Uterus (tissue), 4 donors: ENCODE data around the gene SH3BP5. TPM values are rescaled to one million over a fixed set of nuclear protein-coding genes. Genes with fewer than 3 reads are reported as not detected.
A peak's percentile ranks its signal among the peaks of the same experiment; 100 is the strongest.

Experiments
- DNase-seq, 2 donors: peaks; one replicate each; pipeline ENCODE4 v3.0.0-alpha.2; 2019 to 2020
- H3K27ac ChIP-seq, 2 donors: fragments of 200-600 bp; sonication (generic); 1 replicate in 1 of 2; 2 replicates in 1 of 2; pipeline ENCODE4 v1.5.1; 2016 to 2018
- H3K27me3 ChIP-seq, 2 donors: fragments of 200-600 bp; sonication (generic); one replicate each; pipeline ENCODE4 v1.5.1; 2018 to 2019; ENCODE audit warnings: control low read depth in 1 of 2
- H3K36me3 ChIP-seq, 2 donors: fragments of 200-600 bp; sonication (generic); one replicate each; pipeline ENCODE4 v1.5.1; 2019; ENCODE audit warnings: control low read depth in 1 of 2
- H3K4me1 ChIP-seq, 2 donors: fragments of 200-600 bp; sonication (generic); one replicate each; pipeline ENCODE4 v1.5.1; 2018 to 2019; ENCODE audit warnings: control low read depth in 1 of 2
- H3K4me3 ChIP-seq, 2 donors: fragments of 200-600 bp; sonication (generic); 1 replicate in 1 of 2; 2 replicates in 1 of 2; pipeline ENCODE4 v1.5.1; 2018 to 2019; ENCODE audit warnings: mild to moderate bottlenecking in 1 of 2
- H3K9me3 ChIP-seq, 2 donors: fragments of 200-600 bp; sonication (generic); one replicate each; pipeline ENCODE4 v1.5.1; 2019; ENCODE audit warnings: control low read depth in 1 of 2
- CTCF ChIP-seq, 4 experiments: fragments of 200-600 bp in 2 of 4; fragments of 450-650 bp in 2 of 4; sonication (generic) in 2 of 4; IDR thresholded peaks; one replicate each; pipeline ENCODE4 v1.5.1; 2016 to 2019; ENCODE audit warnings: antibody characterized with exemption in 4 of 4, mild to moderate bottlenecking in 2 of 4, moderate library complexity in 1 of 4
- POLR2A ChIP-seq, 2 donors: fragments of 450-650 bp; IDR thresholded peaks; one replicate each; pipeline ENCODE4 v1.6.1; 2016; ENCODE audit warnings: antibody characterized with exemption in 2 of 2, mild to moderate bottlenecking in 1 of 2, moderate library complexity in 1 of 2
- intact Hi-C: fragments of 100-400 bp; cut with DNase I; formaldehyde crosslinking; loops from one replicate; pipeline ENCODE4 v1.15.1; 2023; ENCODE audit warnings: low total_unique reads
- total RNA-seq, 4 donors: library from RNA; depleted of rRNA in 3 of 4; stranded (reverse); fragments of >200 nt in 3 of 4; gene quantifications; one replicate each; pipeline versions ENCODE4 v1.1.0 to v1.2.4, GENCODE V29; 2014 to 2023
- donor health status: DM: yes; HTN: yes; CAD: no.

The SH3BP5 gene
- total RNA-seq, 4 donors from 2014 or later: 58.8 to 154 (median 75.5) TPM

DNA sequence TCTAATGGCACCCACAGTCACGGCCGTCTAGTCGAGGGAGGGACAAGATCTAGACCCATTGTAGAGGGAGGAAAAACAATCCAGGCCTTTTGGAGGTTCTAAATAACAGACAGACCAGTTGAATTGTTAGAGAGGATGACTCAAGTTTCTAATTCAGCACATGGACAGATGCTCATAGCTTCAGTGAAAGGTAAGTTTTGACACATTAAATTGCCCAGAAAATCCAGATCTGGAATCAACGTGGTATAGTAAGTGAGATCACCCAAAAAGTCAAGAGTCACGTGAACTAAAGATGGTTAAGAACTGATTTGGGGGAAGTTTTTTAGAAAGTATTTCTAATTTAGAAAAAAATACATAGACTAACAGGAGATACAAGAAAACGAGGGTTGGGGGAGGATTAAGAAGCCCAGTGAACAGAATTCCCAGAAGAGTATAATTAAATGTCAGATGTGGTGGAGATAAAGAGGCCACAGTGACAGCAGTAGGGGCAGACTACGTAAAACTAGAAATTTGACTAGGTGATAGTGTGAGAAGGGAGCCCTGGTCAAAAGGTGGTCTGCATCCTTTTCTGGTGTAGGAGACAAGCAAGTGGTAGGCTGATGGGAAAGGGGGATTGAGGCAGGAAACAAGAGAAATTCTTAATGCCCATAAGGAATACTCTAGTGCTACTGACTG, 79.2 kb downstream of the SH3BP5 start:
- no peaks in the 10 kb centered on the region for H3K4me1 ChIP-seq
- no peak for DNase-seq
- H3K27ac ChIP-seq: peak overlapping the region in 1 of 2 donors; percentile 30
- no peaks in the 10 kb centered on the region for H3K27me3 ChIP-seq
- no peaks in the 10 kb centered on the region for H3K9me3 ChIP-seq
- H3K36me3 ChIP-seq: no peaks in the 10 kb centered on the region
- H3K4me3 ChIP-seq: no peak overlapping the region
- TF ChIP-seq CTCF (IDR thresholded peaks at IDR 0.05) (no peak), POLR2A (IDR thresholded peaks at IDR 0.05) (no peak)
- intact Hi-C loops: no loop called here

- Histone ChIP-seq H3K27me3 (no peaks in the 10 kb centered on the region), H3K36me3 (no peaks in the 10 kb centered on the region), H3K4me3 (no peak overlapping the region), H3K4me1 (no peaks in the 10 kb centered on the region), H3K27ac (no peak overlapping the region), H3K9me3 (no peaks in the 10 kb centered on the region)
- DNase-seq: no peak
- TF ChIP-seq CTCF (IDR thresholded peaks at IDR 0.05) (no peak), POLR2A (IDR thresholded peaks at IDR 0.05) (no peak)
- intact Hi-C loops: no loop called here
These were observed 86.2 kb downstream of the SH3BP5 start for GRCh38 chr3:15246186-15246585.

GRCh38 chr3:15243822-15244482, 88.4 kb downstream of the SH3BP5 start:
- H3K4me1 ChIP-seq: peaks cover 0 to 2% of the 10 kb centered on the region in 2 donors
- no peak overlapping the region for H3K27ac ChIP-seq
- intact Hi-C loops: no loop called here
- no peaks in the 10 kb centered on the region for H3K36me3 ChIP-seq
- TF ChIP-seq POLR2A (IDR thresholded peaks at IDR 0.05) (no peak), CTCF (IDR thresholded peaks at IDR 0.05) (no peak)
- no peaks in the 10 kb centered on the region for H3K9me3 ChIP-seq
- no peak for DNase-seq
- no peak overlapping the region for H3K4me3 ChIP-seq
- no peaks in the 10 kb centered on the region for H3K27me3 ChIP-seq

GRCh38 chr3:15241341-15241740, 91.0 kb downstream of the SH3BP5 start:
- peak; percentile 61 to 63 for DNase-seq
- H3K27me3 ChIP-seq: no peaks in the 10 kb centered on the region
- H3K27ac ChIP-seq: peak overlapping the region in 1 of 2 donors; percentile 6
- peaks cover 0 to 2% of the 10 kb centered on the region in 2 donors for H3K4me1 ChIP-seq
- intact Hi-C loops: no loop called here
- no peak overlapping the region for H3K4me3 ChIP-seq
- no peaks in the 10 kb centered on the region for H3K36me3 ChIP-seq
- no peaks in the 10 kb centered on the region for H3K9me3 ChIP-seq
- TF ChIP-seq CTCF (IDR thresholded peaks at IDR 0.05) (peak; percentile 29 to 55 (median 48)), POLR2A (IDR thresholded peaks at IDR 0.05) (no peak)

DNA sequence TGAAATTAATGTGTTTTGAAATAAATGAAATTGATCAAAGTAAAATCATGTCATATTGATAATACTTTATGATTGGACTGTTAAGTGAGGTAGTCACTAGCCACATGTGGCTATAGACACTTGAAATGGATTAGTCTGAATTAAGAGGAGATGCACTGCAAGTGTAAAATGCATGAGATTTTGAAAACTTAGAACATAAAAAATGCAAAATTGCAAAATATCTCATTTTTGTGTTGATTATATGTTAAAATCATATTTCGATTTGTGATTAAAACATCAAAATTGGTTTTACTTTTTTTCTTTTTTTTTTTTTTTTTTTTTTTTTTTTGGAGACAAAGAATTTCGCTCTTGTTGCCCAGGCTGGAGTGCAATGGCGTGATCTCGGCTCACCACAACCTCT, 103.1 kb downstream of the SH3BP5 start:
- no peak for DNase-seq
- Histone ChIP-seq H3K9me3 (no peaks in the 10 kb centered on the region), H3K27me3 (no peaks in the 10 kb centered on the region), H3K4me3 (no peak overlapping the region), H3K4me1 (no peaks in the 10 kb centered on the region), H3K27ac (no peak overlapping the region), H3K36me3 (no peaks in the 10 kb centered on the region)
- no peak for TF ChIP-seq POLR2A (IDR thresholded peaks at IDR 0.05)
- no peak for TF ChIP-seq CTCF (IDR thresholded peaks at IDR 0.05)
- intact Hi-C loops: no loop called here
